GM18861 (cell line): Measurements from ENCODE around the gene CTBS.
A peak's percentile ranks its signal among the peaks of the same experiment; 100 is the strongest.

Source experiments
- ATAC-seq: cut with Tn5 transposase; IDR thresholded peaks from one replicate; pipeline ENCODE4 v1.9.1; 2021; ENCODE audit not compliant: unreplicated experiment

The CTBS gene

DNA sequence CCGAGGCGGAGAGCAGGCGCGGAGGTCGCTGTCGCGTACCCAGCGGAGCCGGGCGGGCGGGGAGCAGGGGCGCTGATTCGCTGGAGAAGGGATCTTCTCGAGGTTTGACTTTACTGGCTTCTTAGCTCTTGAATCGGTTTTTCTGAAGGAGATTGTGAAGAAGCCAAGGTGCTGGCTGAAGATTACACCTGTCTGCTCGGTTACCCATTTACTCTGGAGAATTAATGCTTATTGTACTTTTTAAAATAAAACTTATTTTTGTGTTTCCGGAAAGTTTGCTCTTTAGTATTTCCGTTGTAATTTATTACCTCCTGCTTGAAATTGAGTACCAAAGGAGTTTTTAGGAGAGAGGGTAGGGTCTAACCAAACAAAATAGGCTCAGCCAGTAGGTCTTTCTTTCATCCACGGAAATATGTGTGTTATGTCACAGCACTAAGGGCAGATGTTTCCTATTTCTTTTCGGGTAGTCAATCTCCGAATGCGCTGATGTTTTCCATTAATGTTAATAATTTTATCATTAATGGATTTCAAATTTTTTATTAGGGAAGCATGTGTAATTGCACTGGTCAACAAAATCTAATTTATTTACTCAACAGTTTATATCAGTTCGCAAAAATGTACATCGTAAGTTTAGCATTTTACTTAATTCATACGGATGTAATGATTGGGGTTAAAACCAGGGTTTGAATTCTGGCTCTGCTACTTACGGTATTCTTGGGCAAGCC is 67.3 kb downstream of the CTBS start:
- peak; percentile 1 for ATAC-seq

DNA sequence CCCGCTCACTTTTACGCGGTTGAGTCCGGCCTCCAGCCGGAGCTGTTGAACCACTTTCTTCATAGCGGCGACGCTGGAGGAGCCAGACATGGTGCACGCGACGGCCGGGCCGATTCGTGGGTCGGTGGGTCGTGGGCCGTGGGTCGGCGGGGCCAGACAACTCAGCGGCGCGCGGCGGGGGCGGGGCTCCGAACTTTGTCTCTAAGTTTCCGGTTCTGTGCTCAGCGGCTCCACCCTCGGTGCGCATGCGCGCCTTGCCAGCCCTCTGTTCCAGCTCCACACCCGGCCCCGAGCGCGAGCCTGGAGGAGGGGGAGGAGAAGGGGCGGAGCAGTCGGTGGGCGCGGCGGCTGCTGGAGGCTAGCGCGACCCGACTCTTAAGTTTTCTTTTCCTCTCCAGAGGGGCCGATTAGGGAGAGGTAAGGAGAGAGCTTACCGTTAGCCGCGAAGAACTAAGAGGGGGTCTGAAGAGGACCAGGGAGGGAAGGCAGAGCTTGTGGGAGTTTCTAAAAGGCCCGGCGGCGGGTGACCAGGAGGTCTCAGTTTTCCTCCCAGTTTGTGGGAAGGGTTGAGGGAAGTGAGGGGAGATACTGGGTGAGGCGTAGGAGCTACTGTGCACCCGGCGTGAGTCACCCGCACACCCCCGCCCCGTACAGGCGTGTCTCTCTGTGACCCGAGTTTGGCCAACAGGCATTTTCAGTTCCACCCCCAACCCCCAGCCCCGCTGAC is 68.1 kb downstream of the CTBS start, which contains the start of the genes GNG5 and SPATA1:
GNG5 (minus strand) TSS at position 580 of the 727 bp plus-strand sequence; CDS start at position 90, 490 bp downstream.
SPATA1 (plus strand) TSS at position 385 of the 727 bp plus-strand sequence. CDS start 9,974 bp downstream, outside the sequence.
- ATAC-seq = peak; percentile 72

DNA sequence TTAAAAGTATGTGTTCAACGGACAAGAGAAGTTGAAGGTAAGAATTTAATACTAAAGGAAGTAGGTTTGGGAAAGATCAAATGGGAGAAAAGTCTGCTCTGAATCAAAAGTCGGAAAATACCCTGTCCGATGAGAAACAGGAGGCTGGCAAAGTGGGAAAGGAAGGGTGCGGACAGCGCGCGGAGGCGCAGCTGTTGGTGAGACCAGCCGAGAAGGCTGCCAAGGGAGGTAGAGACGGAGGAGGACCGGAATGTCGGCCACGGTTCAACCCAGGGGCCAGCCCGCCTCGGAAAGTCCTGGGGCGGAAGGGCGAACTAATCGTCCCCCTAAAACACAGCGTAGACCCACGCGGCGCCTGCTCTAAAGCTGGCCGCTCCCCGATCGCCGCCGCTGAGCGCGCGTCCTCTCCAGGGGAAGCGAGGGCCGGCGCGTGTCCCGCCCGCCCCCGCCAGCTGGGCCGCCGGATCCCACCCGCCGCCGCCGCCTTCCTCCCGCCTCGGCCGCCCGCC is 68.7 kb downstream of the CTBS start:
- peak; percentile 9 for ATAC-seq

DNA sequence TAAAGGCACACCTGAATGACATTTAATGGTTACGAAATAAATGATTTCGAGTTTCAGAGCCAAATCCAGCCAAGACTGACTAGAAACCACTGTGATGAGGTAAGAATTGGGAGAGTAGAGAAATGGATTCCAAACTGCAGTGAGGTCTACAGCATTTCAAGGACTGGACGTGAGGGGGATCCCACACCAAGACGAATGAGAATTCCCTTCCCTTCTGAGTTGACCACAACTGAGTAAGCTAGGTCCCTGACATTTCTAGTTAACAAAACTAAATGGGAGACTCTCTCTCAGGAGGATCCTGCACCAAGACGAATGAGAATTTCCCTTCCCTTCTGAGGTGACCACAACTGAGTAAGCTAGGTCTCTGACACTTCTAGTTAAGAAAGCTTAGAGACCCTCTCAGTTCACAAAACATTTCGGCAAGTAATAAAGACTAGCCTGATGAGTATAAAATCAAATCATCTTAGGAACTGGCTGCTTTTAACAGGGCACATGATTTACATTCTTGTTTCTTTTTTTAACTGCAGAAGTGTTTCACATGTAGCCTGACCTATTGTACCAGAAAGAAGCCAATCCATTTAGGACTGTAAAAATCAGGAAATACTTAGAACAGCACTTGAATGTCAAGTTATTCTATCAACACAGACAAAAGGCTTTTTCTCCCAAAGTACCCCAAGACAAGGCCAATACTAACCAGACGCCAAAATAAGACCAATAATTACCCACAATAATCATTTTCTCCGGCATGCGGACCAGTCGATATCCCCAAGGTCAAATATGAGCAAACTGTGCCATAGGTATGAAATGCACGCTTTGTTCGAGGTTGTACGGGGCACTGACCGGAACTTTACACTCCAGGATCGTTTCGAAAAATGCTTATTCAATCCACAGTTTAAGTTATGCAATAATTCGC is 69.4 kb downstream of the CTBS start:
- no peak for ATAC-seq

DNA sequence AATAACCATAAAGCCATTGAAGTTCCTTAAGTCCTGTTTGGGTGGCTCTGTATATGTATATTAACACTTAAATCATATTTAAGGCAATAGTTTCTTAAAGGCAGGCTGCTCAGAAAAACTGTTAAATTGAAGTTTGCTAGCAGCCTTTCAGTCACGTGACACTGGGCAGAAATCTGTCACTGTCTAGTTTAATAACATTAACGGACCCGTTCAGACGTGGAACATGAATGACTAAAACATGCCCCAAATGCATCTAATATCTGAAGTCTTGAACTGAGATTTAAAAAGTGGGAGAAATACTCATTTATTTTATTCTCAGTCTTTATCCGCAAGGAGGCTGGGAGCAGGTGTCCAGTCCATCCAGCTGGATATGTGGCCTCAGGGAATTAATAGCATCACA is 71.3 kb downstream of the CTBS start:
- ATAC-seq = no peak
